Pancreas (tissue), 10 donors: ENCODE data around the gene CALCB. TPM values are rescaled to one million over a fixed set of nuclear protein-coding genes. Genes with fewer than 3 reads are reported as not detected.

Experiments
- ATAC-seq, 4 donors: fragments of 200-7000 bp; cut with Tn5 transposase; one replicate each; pipeline versions ENCODE4 v1.8.0 to v1.9.1; 2020; ENCODE audit warnings: mild to moderate bottlenecking in 4 of 4, moderate library complexity in 4 of 4
- DNase-seq, 6 donors: peaks; one replicate each; pipeline ENCODE4 v3.0.0-alpha.2; 2020
- FAIRE-seq: peaks from 2 replicates; lab custom pipeline; 2012; peaks lifted over from hg19 to GRCh38; lab: Jason Lieb, UNC
- H3K27ac ChIP-seq, 4 donors: fragments of 200-600 bp; sonication (generic); 1 replicate in 3 of 4; 2 replicates in 1 of 4; pipeline versions ENCODE4 v1.5.0 to v1.8.0; 2020
- H3K27me3 ChIP-seq, 4 donors: fragments of 200-600 bp; one replicate each; pipeline ENCODE4 v1.8.0; 2021
- H3K36me3 ChIP-seq, 3 donors: fragments of 200-600 bp; sonication (generic) in 1 of 3; one replicate each; pipeline versions ENCODE4 v1.5.0 to v1.8.0; 2020 to 2021
- H3K4me1 ChIP-seq, 3 donors: fragments of 200-600 bp; one replicate each; pipeline ENCODE4 v1.8.0; 2021
- H3K4me3 ChIP-seq, 4 donors: fragments of 200-600 bp; sonication (generic) in 2 of 4; one replicate each; pipeline versions ENCODE4 v1.5.0 to v1.8.0; 2020 to 2021
- H3K9me3 ChIP-seq, 4 donors: fragments of 200-600 bp; one replicate each; pipeline ENCODE4 v1.8.0; 2021
- CTCF ChIP-seq, 4 donors: fragments of 200-600 bp; sonication (generic) in 3 of 4; IDR thresholded peaks; one replicate each; pipeline versions ENCODE4 v1.5.0 to v1.8.0; 2021; ENCODE audit warnings: antibody characterized with exemption in 4 of 4
- WGBS, 2 donors: extraction: QIAGEN DNeasy Blood & Tissue Kit; methylation state at CpG; one replicate each; pipeline ENCODE4 v1.1.7; 2013; 5-methylcytosine and 5-hydroxymethylcytosine counted together
- intact Hi-C, 3 donors: fragments of 100-400 bp; cut with DNase I; formaldehyde crosslinking; loops; one replicate each; pipeline versions ENCODE4 v1.11.1 to v1.14.2; 2022
- polyA plus RNA-seq, 2 donors: library from polyadenylated mRNA; stranded (reverse); fragments of 200-250 nt; gene quantifications; one replicate each; pipeline ENCODE4 v1.2.3, GENCODE V29; 2013
- total RNA-seq, 6 donors: library from RNA; stranded (reverse); fragmentation: NEBNext Ultra II Directional in 4 of 6; extraction: Animal tissue kit (Norgen Biotek cat#: 25700) in 4 of 6; gene quantifications; one replicate each; pipeline versions ENCODE4 v1.2.1 to v1.2.4, GENCODE V29; 2021 to 2023
- donor health status: healthy with polysubstance abuse.
- donor health status: DM: no; HTN: no; CAD: no; lungs with moderate emphysema.
- donor health status: DM: no; HTN: no; CAD: no.
- donor health status: control.
- donor health status: control.
- donor health status: Bipolar disorder and iron deficiency.
- donor health status: DM: yes; HTN: yes; CAD: no.
- donor health status: DM: no; HTN: no; CAD: no.
- donor health status: DM: no; HTN: no; CAD: no.
- donor health status: DM: yes; HTN: yes; CAD: no.

The CALCB gene
- total and polyA plus RNA-seq, 8 donors = 0.83 to 2.6 (median 1.2) TPM

- WGBS, 2 donors = 95 to 96% methylated on average over 2 of the region's 2 CpGs
Observed at GRCh38 chr11:15104166-15104565, 30.8 kb downstream of the CALCB start.

DNA sequence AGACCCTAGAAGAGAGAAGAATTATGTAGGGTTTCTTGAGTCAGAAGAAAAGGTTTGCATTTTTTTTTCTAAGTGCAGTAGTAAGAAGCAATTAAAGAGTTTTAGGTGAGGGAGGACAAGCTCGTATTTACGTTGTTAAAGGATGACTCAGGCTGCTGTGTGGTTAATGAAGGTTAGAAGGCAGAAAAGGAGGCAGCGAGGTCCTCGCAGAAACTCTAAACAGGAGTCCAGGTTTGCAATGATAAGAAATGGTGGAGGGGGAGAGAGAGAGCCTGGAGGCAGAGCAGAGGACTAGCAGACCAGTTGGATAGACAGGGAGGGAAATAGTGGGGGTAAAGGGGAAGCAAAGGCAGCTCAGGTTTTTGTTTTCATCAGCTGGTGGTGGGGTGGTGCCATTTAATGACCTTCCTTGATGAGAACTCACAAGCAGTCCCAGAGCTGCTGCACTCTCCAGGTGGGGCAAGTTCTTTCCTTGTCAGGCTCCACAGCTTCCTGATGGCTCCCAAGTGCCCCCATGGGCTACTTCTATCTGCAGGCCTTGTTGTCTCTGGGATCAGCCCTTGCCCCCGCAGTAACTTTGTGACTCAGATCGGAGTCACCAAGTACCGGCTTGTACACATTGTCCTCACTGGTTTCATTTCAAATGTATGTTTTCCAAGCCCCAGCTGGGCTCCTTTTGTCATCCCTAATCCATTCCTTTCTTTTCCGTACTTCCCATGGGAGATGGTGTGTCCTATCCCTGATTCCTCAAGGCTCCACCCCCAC, 33.0 kb downstream of the CALCB start:
- Histone ChIP-seq H3K4me3 (no peak overlapping the region), H3K9me3 (no peaks in the 10 kb centered on the region), H3K36me3 (no peaks in the 10 kb centered on the region), H3K27me3 (no peaks in the 10 kb centered on the region), H3K4me1 (no peaks in the 10 kb centered on the region), H3K27ac (no peak overlapping the region)
- no peak for TF ChIP-seq CTCF (IDR thresholded peaks at IDR 0.05)
- DNase-seq (no peak), ATAC-seq (no peak), FAIRE-seq (no peak)
- WGBS, 2 donors = 88 to 91% methylated on average over 8 of the region's 8 CpGs
- intact Hi-C loops = no loop called here

More at GRCh38 chr11:15104166-15104565, 30.8 kb downstream of the CALCB start:
- Histone ChIP-seq H3K27me3 (no peaks in the 10 kb centered on the region), H3K4me1 (no peaks in the 10 kb centered on the region), H3K4me3 (no peak overlapping the region), H3K27ac (no peak overlapping the region), H3K36me3 (no peaks in the 10 kb centered on the region), H3K9me3 (no peaks in the 10 kb centered on the region)
- no peak for TF ChIP-seq CTCF (IDR thresholded peaks at IDR 0.05)
- intact Hi-C loops = loop anchor here in 1 of 3 donors (5.0 kb wide), 1 partner anchor 103 kb away; no protein-coding TSS in a partner anchor
- DNase-seq = no peak
- no peak for ATAC-seq
- FAIRE-seq = no peak

DNA sequence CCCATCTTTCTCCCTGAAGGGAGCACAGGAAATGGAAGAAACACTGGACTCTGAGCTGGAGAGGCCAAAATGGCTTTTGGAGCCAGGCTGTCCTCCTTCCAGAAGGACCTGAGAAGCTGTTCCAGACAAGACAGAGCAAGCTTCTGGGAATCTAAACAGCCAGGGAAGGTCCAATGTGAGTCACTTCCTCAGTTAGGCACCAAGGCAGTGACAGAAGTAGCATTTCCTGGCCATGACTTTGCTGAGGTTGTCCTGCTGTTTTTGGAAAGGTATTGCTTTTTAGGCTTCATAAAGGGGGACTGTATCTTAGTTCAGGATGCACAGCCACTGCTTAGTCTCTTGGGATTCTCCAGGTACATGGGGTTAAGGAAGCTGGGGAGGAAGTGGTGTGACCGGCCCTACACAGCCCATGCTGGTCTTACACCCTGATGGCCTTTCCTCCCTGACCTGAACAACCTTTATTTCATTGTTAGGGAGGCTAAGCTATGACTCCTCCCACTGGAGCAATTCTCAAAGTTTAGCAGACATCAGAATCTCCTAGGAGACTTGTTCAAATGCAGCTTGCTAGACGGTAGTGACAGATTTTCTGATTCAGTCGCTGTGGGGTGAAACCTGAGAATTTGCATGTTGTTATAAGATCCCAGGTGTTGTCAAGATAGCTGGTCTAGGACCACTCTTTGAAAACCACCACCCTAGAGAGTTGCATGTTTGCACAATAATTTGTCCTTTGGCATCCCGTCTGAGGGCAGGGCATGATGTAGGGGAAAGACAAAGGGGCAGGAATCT, 34.5 kb downstream of the CALCB start:
- Histone ChIP-seq H3K9me3 (no peaks in the 10 kb centered on the region), H3K4me3 (no peak overlapping the region), H3K4me1 (no peaks in the 10 kb centered on the region), H3K36me3 (no peaks in the 10 kb centered on the region), H3K27ac (no peak overlapping the region), H3K27me3 (no peaks in the 10 kb centered on the region)
- ATAC-seq = no peak
- no peak for FAIRE-seq
- WGBS, 2 donors = 57 to 59% methylated on average over 4 of the region's 4 CpGs
- DNase-seq = no peak
- intact Hi-C loops = no loop called here
- TF ChIP-seq CTCF (IDR thresholded peaks at IDR 0.05) = no peak

GRCh38 chr11:15108592-15109130, 35.3 kb downstream of the CALCB start:
- H3K27ac ChIP-seq = no peak overlapping the region
- H3K27me3 ChIP-seq = no peaks in the 10 kb centered on the region
- peak in 2 of 4 donors; percentile 73 to 78 for ATAC-seq
- FAIRE-seq = no peak
- intact Hi-C loops = no loop called here
- no peaks in the 10 kb centered on the region for H3K36me3 ChIP-seq
- H3K9me3 ChIP-seq = no peaks in the 10 kb centered on the region
- H3K4me1 ChIP-seq = no peaks in the 10 kb centered on the region
- 43 to 48% methylated on average over 2 of the region's 2 CpGs for WGBS, 2 donors
- no peak for TF ChIP-seq CTCF (IDR thresholded peaks at IDR 0.05)
- no peak for DNase-seq
- no peak overlapping the region for H3K4me3 ChIP-seq
